Measurements from ENCODE around the gene CLTA.
"Not testable (repeated sequence)": the region's sequence is repeated elsewhere in the genome, so short reads cannot be mapped to it uniquely, and the experiment has no call there.

CLTA gene

DNA sequence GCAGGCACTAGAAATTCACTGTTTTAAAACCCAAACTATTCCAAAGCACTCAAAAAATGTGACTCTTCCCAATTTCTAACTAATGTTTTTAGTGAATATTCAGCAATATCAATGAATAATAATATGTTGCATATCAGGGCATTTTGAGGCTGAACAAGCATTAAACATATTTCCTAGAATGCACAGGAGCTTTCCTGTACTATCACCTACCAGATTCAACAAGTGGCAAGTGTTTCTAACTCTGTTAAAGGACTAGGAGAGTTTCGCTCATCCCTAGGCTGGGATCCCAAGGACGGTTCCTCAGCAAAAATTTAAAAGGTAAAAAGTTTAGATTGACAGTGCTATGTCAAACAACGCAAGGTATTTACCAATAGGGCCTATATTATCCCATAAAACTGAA is 46.5 kb downstream of the CLTA start:
- H3K4me3 ChIP-seq (ENCODE audit: low read depth, low read length): no peak overlapping the region
- no peaks in the 10 kb centered on the region for H3K4me1 ChIP-seq (ENCODE audit: control insufficient read depth, insufficient read depth, low read length, unreplicated experiment)
- H3K79me2 ChIP-seq (ENCODE audit: control insufficient read depth, insufficient read depth, low read length, unreplicated experiment): no peaks in the 10 kb centered on the region
- no peak overlapping the region for H3K27ac ChIP-seq (ENCODE audit: low read depth, low read length)
- no peaks in the 10 kb centered on the region for H3K27me3 ChIP-seq (ENCODE audit: insufficient read depth, low read length)
- no peak overlapping the region for H2AFZ ChIP-seq (ENCODE audit: low read length, unreplicated experiment)
- H3K36me3 ChIP-seq (ENCODE audit: insufficient read depth, low read length): peaks cover 28% of the 10 kb centered on the region

DNA sequence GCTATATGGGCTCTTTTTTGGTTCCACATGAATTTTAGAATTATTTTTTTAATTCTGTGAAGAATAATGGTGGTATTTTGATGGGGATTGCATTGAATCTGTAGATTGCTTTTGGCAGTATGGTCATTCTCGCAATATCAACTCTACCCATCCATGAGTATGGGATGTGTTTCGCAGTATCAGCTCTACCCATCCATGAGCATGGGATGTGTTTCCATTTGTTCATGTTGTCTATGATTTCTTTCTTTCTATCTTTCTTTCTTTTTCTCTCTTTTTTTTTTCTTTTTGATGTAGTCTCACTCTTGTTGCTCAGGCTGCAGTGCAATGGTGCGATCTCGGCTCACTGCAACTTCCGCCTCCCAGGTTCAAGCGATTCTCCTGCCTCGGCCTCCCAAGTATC is 48.5 kb downstream of the CLTA start:
- not testable (repeated sequence) for H3K27ac ChIP-seq (ENCODE audit: low read depth, low read length); H3K4me3 ChIP-seq (ENCODE audit: low read depth, low read length); H2AFZ ChIP-seq (ENCODE audit: low read length, unreplicated experiment); H3K27me3 ChIP-seq (ENCODE audit: insufficient read depth, low read length); H3K79me2 ChIP-seq (ENCODE audit: control insufficient read depth, insufficient read depth, low read length, unreplicated experiment); H3K4me1 ChIP-seq (ENCODE audit: control insufficient read depth, insufficient read depth, low read length, unreplicated experiment)
- peaks cover 20% of the 10 kb centered on the region for H3K36me3 ChIP-seq (ENCODE audit: insufficient read depth, low read length)

GRCh38 chr9:36239675-36240074 is 49.0 kb downstream of the CLTA start:
- H3K4me1 ChIP-seq (ENCODE audit: control insufficient read depth, insufficient read depth, low read length, unreplicated experiment); H3K27ac ChIP-seq (ENCODE audit: low read depth, low read length); H3K27me3 ChIP-seq (ENCODE audit: insufficient read depth, low read length); H2AFZ ChIP-seq (ENCODE audit: low read length, unreplicated experiment); H3K79me2 ChIP-seq (ENCODE audit: control insufficient read depth, insufficient read depth, low read length, unreplicated experiment); H3K4me3 ChIP-seq (ENCODE audit: low read depth, low read length): not testable (repeated sequence)
- H3K36me3 ChIP-seq (ENCODE audit: insufficient read depth, low read length): peaks cover 16% of the 10 kb centered on the region

- no peak overlapping the region for H2AFZ ChIP-seq (ENCODE audit: low read length, unreplicated experiment)
- H3K79me2 ChIP-seq (ENCODE audit: control insufficient read depth, insufficient read depth, low read length, unreplicated experiment): peaks cover 2% of the 10 kb centered on the region
- peaks cover 16% of the 10 kb centered on the region for H3K36me3 ChIP-seq (ENCODE audit: insufficient read depth, low read length)
- H3K27me3 ChIP-seq (ENCODE audit: insufficient read depth, low read length): no peaks in the 10 kb centered on the region
- H3K4me3 ChIP-seq (ENCODE audit: low read depth, low read length): no peak overlapping the region
- H3K27ac ChIP-seq (ENCODE audit: low read depth, low read length): no peak overlapping the region
- H3K4me1 ChIP-seq (ENCODE audit: control insufficient read depth, insufficient read depth, low read length, unreplicated experiment): no peaks in the 10 kb centered on the region
These were observed 55.2 kb downstream of the CLTA start for GRCh38 chr9:36245906-36246305.

GRCh38 chr9:36247356-36247755 is 56.6 kb downstream of the CLTA start:
- Histone ChIP-seq H2AFZ (ENCODE audit: low read length, unreplicated experiment) (no peak overlapping the region), H3K36me3 (ENCODE audit: insufficient read depth, low read length) (peaks cover 11% of the 10 kb centered on the region), H3K4me3 (ENCODE audit: low read depth, low read length) (no peak overlapping the region), H3K79me2 (ENCODE audit: control insufficient read depth, insufficient read depth, low read length, unreplicated experiment) (peaks cover 12% of the 10 kb centered on the region), H3K4me1 (ENCODE audit: control insufficient read depth, insufficient read depth, low read length, unreplicated experiment) (no peaks in the 10 kb centered on the region), H3K27ac (ENCODE audit: low read depth, low read length) (no peak overlapping the region), H3K27me3 (ENCODE audit: insufficient read depth, low read length) (no peaks in the 10 kb centered on the region)

DNA sequence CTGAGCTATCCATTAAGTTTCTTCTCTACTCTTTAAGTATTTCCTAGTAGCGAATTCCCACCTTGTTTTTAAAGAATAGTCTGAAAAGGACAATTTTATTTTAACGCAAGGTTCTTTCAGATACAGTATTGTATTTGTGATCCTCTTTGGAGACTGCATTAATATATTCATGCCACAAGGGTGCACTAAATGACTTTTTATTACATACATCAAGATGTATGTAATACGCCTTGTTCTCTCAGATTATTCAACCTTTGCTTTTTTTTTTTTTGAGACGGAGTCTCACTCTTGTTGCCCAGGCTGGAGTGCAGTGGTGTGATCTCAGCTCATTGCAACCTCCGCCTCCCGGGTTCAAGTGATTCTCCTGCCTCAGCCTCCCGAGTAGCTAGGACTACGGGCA is 57.3 kb downstream of the CLTA start:
- not testable (repeated sequence) for H3K4me1 ChIP-seq (ENCODE audit: control insufficient read depth, insufficient read depth, low read length, unreplicated experiment); H3K4me3 ChIP-seq (ENCODE audit: low read depth, low read length); H2AFZ ChIP-seq (ENCODE audit: low read length, unreplicated experiment); H3K27ac ChIP-seq (ENCODE audit: low read depth, low read length); H3K27me3 ChIP-seq (ENCODE audit: insufficient read depth, low read length)
- peaks cover 12% of the 10 kb centered on the region for H3K79me2 ChIP-seq (ENCODE audit: control insufficient read depth, insufficient read depth, low read length, unreplicated experiment)
- peaks cover 11% of the 10 kb centered on the region for H3K36me3 ChIP-seq (ENCODE audit: insufficient read depth, low read length)

DNA sequence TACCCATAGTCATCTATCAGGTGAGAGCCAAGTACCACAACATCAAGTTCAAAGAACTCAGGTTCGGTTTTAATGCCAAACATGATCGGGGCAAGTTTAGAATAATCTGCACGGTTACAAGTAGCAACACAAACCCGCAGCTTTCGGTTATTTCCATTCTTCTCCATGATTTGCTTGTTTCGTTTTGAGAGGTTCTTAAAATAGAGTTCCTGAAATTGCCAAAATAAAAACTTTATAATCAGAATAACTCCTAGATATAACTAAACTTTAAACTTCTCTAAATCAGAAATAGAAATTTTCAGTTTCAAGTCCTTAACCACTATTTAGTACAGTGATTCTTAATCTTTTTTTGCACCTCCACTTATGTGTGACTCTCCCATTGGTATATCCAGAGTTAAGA is 58.5 kb downstream of the CLTA start:
- peaks cover 16% of the 10 kb centered on the region for H3K79me2 ChIP-seq (ENCODE audit: control insufficient read depth, insufficient read depth, low read length, unreplicated experiment)
- H3K4me3 ChIP-seq (ENCODE audit: low read depth, low read length): no peak overlapping the region
- no peaks in the 10 kb centered on the region for H3K4me1 ChIP-seq (ENCODE audit: control insufficient read depth, insufficient read depth, low read length, unreplicated experiment)
- H2AFZ ChIP-seq (ENCODE audit: low read length, unreplicated experiment): no peak overlapping the region
- H3K27ac ChIP-seq (ENCODE audit: low read depth, low read length): no peak overlapping the region
- no peaks in the 10 kb centered on the region for H3K27me3 ChIP-seq (ENCODE audit: insufficient read depth, low read length)
- peaks cover 8% of the 10 kb centered on the region for H3K36me3 ChIP-seq (ENCODE audit: insufficient read depth, low read length)

GRCh38 chr9:36250079-36250478 is 59.4 kb downstream of the CLTA start:
- Histone ChIP-seq H3K27me3 (ENCODE audit: insufficient read depth, low read length) (no peaks in the 10 kb centered on the region), H3K27ac (ENCODE audit: low read depth, low read length) (no peak overlapping the region), H3K4me1 (ENCODE audit: control insufficient read depth, insufficient read depth, low read length, unreplicated experiment) (no peaks in the 10 kb centered on the region), H3K36me3 (ENCODE audit: insufficient read depth, low read length) (peaks cover 8% of the 10 kb centered on the region), H3K4me3 (ENCODE audit: low read depth, low read length) (no peak overlapping the region), H2AFZ (ENCODE audit: low read length, unreplicated experiment) (no peak overlapping the region), H3K79me2 (ENCODE audit: control insufficient read depth, insufficient read depth, low read length, unreplicated experiment) (peaks cover 23% of the 10 kb centered on the region)

- Histone ChIP-seq H3K4me3 (ENCODE audit: low read depth, low read length) (no peak overlapping the region), H2AFZ (ENCODE audit: low read length, unreplicated experiment) (no peak overlapping the region), H3K27me3 (ENCODE audit: insufficient read depth, low read length) (no peaks in the 10 kb centered on the region), H3K79me2 (ENCODE audit: control insufficient read depth, insufficient read depth, low read length, unreplicated experiment) (peaks cover 32% of the 10 kb centered on the region), H3K27ac (ENCODE audit: low read depth, low read length) (no peak overlapping the region), H3K4me1 (ENCODE audit: control insufficient read depth, insufficient read depth, low read length, unreplicated experiment) (no peaks in the 10 kb centered on the region), H3K36me3 (ENCODE audit: insufficient read depth, low read length) (no peaks in the 10 kb centered on the region; the same call in 1 of the 2 replicates)
These were observed 60.7 kb downstream of the CLTA start for GRCh38 chr9:36251428-36251827.

- H3K4me1 ChIP-seq (ENCODE audit: control insufficient read depth, insufficient read depth, low read length, unreplicated experiment): peaks cover 14% of the 10 kb centered on the region
- H3K36me3 ChIP-seq (ENCODE audit: insufficient read depth, low read length): peaks cover 5% of the 10 kb centered on the region; the same call in 1 of the 2 replicates
- H3K4me3 ChIP-seq (ENCODE audit: low read depth, low read length): peak within 1 kb of the TSS; percentile 82
- H2AFZ ChIP-seq (ENCODE audit: low read length, unreplicated experiment): peak within 1 kb of the TSS; percentile 90
- peak within 1 kb of the TSS; percentile 75 for H3K27ac ChIP-seq (ENCODE audit: low read depth, low read length)
- peaks cover 32% of the 10 kb centered on the region for H3K79me2 ChIP-seq (ENCODE audit: control insufficient read depth, insufficient read depth, low read length, unreplicated experiment)
- H3K27me3 ChIP-seq (ENCODE audit: insufficient read depth, low read length): no peaks in the 10 kb centered on the region
These were observed 67.7 kb downstream of the CLTA start, which contains the start of gene GNE for GRCh38 chr9:36258208-36258995. GNE (minus strand) TSS chr9:36258448; CDS start chr9:36249355, 9,093 bp downstream.

GRCh38 chr9:36258996-36259533 is 68.3 kb downstream of the CLTA start:
- H3K79me2 ChIP-seq (ENCODE audit: control insufficient read depth, insufficient read depth, low read length, unreplicated experiment): peaks cover 31% of the 10 kb centered on the region
- H3K36me3 ChIP-seq (ENCODE audit: insufficient read depth, low read length): peaks cover 5% of the 10 kb centered on the region; the same call in 1 of the 2 replicates
- H3K4me1 ChIP-seq (ENCODE audit: control insufficient read depth, insufficient read depth, low read length, unreplicated experiment): peaks cover 14% of the 10 kb centered on the region
- H3K27me3 ChIP-seq (ENCODE audit: insufficient read depth, low read length): no peaks in the 10 kb centered on the region
- H3K4me3 ChIP-seq (ENCODE audit: low read depth, low read length): peak overlapping the region; percentile 82
- H3K27ac ChIP-seq (ENCODE audit: low read depth, low read length): peak overlapping the region; percentile 75
- peak overlapping the region; percentile 90 for H2AFZ ChIP-seq (ENCODE audit: low read length, unreplicated experiment)

All from ACC112 (cell line).